HG03159 (cell line): ENCODE data around the gene SULT4A1.
"Not testable (repeated sequence)": the region's sequence is repeated elsewhere in the genome, so short reads cannot be mapped to it uniquely, and the experiment has no call there.

Experiments used
- ATAC-seq: cut with Tn5 transposase; IDR thresholded peaks from one replicate; pipeline ENCODE4 v1.9.1; 2021; ENCODE audit warnings: mild to moderate bottlenecking, moderate library complexity; ENCODE audit not compliant: unreplicated experiment

The SULT4A1 gene

GRCh38 chr22:43887391-43887790 lies 25.1 kb upstream of the SULT4A1 start:
- no peak for ATAC-seq

- no peak for ATAC-seq
These were observed 23.9 kb upstream of the SULT4A1 start for GRCh38 chr22:43886231-43886630.

GRCh38 chr22:43885786-43886185 lies 23.5 kb upstream of the SULT4A1 start:
- no peak for ATAC-seq

- no peak for ATAC-seq
These were observed 23.0 kb upstream of the SULT4A1 start for GRCh38 chr22:43885319-43885671.

- ATAC-seq, result peak; percentile 69
These were observed 22.4 kb upstream of the SULT4A1 start for GRCh38 chr22:43884600-43885318.

GRCh38 chr22:43883719-43884415 lies 21.6 kb upstream of the SULT4A1 start:
- no peak for ATAC-seq

- ATAC-seq, result no peak
These were observed 20.8 kb upstream of the SULT4A1 start for GRCh38 chr22:43883012-43883661.

- ATAC-seq, result no peak
These were observed 19.9 kb upstream of the SULT4A1 start for GRCh38 chr22:43882122-43882767.

- no peak for ATAC-seq
These were observed 19.1 kb upstream of the SULT4A1 start for GRCh38 chr22:43881091-43882061.

GRCh38 chr22:43880541-43880991 lies 18.3 kb upstream of the SULT4A1 start:
- no peak for ATAC-seq

GRCh38 chr22:43879901-43880540 lies 17.7 kb upstream of the SULT4A1 start:
- no peak for ATAC-seq

GRCh38 chr22:43878831-43879550 lies 16.7 kb upstream of the SULT4A1 start:
- no peak for ATAC-seq

- ATAC-seq, result no peak
These were observed 15.9 kb upstream of the SULT4A1 start for GRCh38 chr22:43878079-43878795.

GRCh38 chr22:43876866-43877509 lies 14.7 kb upstream of the SULT4A1 start:
- ATAC-seq, result no peak

- ATAC-seq, result no peak
These were observed 7.5 kb upstream of the SULT4A1 start for GRCh38 chr22:43869799-43870198.

GRCh38 chr22:43869001-43869400 lies 6.7 kb upstream of the SULT4A1 start:
- ATAC-seq, result not testable (repeated sequence)

GRCh38 chr22:43867839-43868635 lies 5.7 kb upstream of the SULT4A1 start:
- ATAC-seq, result no peak
